Measurements from ENCODE around the gene CYP26C1.
"Not testable (repeated sequence)": the region's sequence is repeated elsewhere in the genome, so short reads cannot be mapped to it uniquely, and the experiment has no call there.

Gene CYP26C1

DNA sequence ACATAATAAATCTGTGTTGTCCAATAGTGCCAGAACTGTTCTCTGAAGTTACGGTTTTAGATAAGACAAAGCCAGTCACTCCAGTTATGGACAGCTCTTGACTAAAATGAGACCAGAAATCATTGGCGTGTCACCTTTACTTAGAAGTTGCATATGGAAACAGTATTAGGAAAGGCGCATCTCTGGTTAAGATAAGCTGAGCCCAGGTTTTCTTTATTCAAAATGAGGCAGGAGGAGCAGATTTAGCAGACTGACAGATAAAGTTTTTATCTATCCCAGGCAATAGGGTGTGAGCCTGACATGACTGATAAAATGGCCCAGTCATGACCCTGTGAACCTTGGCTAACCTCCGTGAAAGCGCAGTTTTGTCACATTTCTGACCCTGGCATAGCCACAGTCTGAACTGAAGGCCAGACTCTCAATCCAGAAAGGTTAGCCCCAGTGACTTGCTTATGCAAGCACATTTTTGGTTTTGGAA, 17.3 kb downstream of the CYP26C1 start:
- no peak for DNase-seq (ENCODE audit: low read depth)

GRCh38 chr10:93079663-93080349, 19.2 kb downstream of the CYP26C1 start:
- DNase-seq (ENCODE audit: low read depth), result no peak

DNA sequence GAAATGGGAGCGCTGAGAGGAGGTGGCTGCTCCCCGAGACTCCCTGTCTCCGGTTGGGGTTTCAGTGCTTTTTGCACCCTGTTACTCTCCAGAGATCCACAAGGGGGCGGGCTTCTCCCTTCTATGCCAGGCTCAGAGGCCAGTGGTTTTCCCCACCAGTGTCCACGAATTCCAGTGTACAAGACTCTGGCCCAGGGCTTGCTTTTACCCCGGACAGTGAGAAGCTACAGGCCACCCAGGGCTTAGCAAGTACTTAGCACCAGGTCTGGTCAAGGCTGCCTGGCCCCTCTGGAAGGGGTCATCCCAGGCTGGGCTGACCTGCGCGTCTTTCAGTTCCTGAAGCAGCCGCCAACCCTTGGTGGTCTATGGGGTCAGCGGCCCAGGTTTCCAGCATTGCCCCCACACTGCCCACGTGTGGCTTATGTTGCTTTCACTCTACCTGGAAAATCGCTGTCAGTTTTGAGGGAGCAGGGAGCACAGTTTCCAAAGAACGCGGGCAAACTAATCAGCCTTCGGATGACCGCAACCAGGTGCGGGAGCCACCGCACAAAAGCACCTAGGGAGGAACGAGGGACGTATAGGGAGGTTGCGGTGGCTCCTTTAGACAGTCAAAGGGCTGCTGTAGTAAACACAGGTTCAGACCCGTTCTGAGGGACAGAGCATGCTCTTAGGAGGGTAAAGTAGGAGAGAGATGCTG, 19.9 kb downstream of the CYP26C1 start:
- DNase-seq (ENCODE audit: low read depth), result peak; percentile 23

- DNase-seq (ENCODE audit: low read depth), result no peak
Observed at GRCh38 chr10:93081318-93081717, 20.7 kb downstream of the CYP26C1 start.

DNA sequence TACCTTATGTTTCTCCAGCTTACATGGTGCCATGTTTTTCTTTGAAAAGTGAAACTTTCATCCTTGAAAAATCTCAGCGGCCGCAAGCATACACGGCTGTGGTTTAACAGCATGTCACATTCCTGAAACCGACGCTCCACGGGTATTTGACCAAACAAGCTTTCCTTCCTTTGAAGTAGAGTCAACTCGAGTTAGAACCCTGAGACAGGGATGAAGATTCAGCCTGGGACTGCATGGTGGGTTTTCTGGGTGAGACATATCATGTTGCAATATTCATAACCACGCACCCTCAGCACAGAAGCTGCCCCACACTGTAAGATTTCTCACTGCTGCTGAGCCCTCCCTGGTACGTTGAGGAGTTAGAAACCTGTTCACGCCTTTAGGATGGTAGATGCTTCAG, 21.2 kb downstream of the CYP26C1 start:
- DNase-seq (ENCODE audit: low read depth), result peak; percentile 8

DNA sequence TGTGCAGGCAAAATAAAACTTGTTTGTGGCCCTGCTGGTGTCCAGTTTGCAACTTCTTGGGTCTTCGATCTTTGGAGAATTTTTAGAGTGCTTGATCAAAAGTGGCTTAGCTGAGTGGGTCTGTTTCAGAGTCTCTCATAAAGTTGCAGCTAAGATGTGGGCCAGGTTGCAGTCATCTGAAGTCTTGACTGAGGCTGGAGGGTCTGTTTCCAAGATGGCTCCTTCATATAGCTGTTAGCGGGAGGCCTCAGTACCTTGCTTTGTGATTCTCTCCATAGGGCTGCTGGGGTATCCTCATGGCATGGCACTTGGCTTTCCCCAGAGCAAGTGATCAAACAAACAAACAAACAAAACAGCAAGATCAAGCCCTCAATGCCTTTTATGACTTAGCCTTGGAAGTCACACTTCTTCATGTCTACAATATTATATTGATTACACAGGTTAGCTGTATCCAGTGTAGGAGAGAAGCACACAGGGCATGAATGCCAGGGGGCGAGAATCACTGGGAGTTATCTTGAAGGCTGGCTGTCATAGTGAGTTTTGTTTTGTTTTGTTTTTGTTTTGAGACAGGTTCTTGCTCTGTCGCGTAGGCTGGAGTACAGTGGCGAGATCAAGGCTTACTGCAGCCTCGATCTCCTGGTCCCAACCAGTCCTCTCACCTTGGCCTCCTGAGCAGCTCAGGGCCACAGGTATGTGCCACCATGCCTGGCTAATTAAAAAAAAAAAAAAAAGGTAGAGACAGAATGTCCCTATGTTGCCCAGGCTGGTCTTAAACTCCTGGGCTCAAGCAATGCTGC, 23.3 kb downstream of the CYP26C1 start:
- DNase-seq (ENCODE audit: low read depth), result no peak

DNA sequence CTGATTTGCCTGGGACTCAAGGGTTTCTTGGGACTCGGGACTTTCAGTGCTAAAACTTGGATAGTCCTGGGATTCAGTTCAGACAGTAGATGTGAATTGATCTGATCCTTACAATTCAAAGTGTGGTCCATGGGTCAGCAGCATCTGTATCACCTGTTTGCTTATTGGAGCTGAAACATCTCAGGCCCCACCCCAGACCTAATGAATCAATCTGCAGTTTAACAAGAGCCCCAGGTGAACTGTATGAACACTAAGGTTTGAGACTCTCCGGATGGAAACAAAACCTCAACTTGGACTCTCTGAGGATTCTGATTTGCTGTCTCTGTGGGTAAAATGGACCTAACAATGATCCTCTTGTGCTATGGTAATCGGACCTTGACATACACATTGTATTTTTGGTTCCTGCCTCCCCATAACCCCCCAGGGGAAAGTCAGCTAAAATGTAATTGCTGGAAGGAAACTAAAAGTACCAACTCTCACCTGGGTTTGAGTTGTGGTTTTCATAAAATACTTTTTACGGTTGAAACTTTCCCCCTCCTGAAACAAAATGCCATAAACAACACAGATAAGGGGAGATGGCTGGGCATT, 24.8 kb downstream of the CYP26C1 start:
- DNase-seq (ENCODE audit: low read depth), result no peak

DNA sequence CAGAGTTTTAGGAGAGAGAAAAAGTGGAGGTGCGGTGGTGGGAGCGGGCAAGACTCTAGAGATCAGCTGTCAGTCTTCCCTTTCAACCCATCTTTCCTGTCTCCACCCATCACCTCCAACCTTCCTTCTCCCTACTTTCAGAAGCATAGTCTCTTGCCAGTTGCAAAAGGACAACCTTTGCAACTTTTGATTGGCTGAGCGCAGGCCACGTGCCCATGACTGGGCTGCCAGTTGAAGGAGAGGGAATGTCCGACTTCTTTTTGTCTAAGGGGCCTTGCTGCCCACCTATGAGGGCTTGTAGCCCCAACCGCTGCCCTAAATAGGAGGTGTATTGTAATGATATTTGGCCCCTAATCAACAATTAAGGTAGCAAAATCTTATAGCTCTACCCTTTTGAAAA, 25.7 kb downstream of the CYP26C1 start:
- DNase-seq (ENCODE audit: low read depth), result no peak

GRCh38 chr10:93087846-93088245, 27.2 kb downstream of the CYP26C1 start:
- DNase-seq (ENCODE audit: low read depth), result no peak

DNA sequence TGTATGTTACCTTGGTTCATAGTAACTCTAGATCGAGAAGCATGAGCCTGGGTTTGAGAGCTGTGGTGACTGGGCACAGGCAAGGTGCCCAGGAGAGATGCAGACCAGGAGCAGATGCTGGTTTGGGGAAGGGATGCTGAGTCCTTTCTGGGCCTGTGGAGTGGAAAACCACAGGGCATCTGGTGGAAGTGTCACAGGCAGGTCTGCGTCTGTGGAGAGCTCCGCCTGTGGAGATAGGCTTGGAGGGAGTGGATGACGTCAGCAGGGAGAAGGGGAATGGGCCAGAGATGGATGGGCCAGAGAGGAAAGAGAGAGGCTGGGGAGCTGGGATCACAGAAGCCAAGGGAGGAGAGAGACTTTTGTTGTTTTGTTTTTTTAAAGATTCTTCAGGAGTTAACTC, 27.9 kb downstream of the CYP26C1 start:
- DNase-seq (ENCODE audit: low read depth), result no peak

GRCh38 chr10:93090619-93091018, 30.0 kb downstream of the CYP26C1 start:
- DNase-seq (ENCODE audit: low read depth), result no peak

GRCh38 chr10:93091960-93092359, 31.4 kb downstream of the CYP26C1 start:
- no peak for DNase-seq (ENCODE audit: low read depth)

DNA sequence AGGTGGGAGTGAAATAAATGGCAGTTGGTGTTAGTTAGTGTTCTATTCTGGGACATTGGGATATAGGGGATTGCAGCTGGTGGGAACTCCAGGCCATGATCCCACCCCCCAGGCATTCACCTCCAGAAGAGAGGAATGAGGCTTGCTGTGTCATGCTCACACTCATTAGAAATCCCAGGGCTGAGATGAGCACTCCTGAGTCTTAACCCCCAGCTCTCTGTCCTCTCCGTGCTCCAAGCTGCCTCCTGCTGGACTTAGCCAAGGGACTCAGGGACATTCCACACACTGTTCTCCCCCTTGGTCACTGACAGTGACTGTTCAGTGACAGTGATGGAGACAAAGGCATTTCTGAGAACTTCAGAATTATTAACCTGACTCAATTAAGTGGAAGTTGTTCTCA, 34.6 kb downstream of the CYP26C1 start:
- no peak for DNase-seq (ENCODE audit: low read depth)

- DNase-seq (ENCODE audit: low read depth), result no peak
Observed at GRCh38 chr10:93096901-93097300, 36.3 kb downstream of the CYP26C1 start.

- DNase-seq (ENCODE audit: low read depth), result no peak
Observed at GRCh38 chr10:93097386-93097785, 36.8 kb downstream of the CYP26C1 start.

DNA sequence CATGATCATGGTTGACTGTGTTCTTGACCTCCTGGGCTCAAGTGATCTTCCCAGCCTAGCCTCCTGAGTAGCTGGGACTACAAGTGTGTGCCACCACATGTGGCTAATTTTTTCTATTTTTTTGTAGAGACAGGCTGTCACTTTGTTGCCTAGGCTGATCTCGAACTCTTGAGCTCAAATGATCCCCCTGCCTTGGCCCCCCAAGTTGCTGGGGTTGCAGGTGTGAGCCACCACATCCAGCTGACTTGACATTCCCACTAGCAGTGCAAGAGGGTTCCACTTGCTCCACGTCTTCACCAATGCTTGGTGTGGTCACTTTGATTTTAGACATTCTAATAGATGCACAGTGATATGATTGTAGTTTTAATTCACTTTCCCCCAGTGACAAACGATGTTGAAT, 38.2 kb downstream of the CYP26C1 start:
- no peak for DNase-seq (ENCODE audit: low read depth)

- DNase-seq (ENCODE audit: low read depth), result no peak
Observed at GRCh38 chr10:93099670-93100069, 39.1 kb downstream of the CYP26C1 start.

DNA sequence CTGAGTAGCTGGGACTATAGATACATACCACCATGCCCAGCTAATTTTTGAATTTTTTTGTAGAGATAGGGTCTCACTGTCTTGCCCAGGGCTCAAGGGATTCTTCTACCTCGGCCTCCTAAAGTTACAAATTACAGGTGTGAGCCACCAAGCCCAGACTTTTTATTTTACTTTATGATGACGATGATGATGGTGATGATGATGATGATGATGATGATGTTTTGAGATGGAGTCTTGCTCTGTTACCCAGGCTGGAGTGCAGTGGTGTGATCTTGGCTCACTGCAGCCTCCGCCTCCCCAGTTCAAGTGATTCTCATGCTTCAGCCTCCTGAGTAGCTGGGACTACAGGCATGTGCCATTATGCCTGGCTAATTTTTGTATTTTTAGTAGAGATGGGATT, 40.5 kb downstream of the CYP26C1 start:
- DNase-seq (ENCODE audit: low read depth), result not testable (repeated sequence)

DNA sequence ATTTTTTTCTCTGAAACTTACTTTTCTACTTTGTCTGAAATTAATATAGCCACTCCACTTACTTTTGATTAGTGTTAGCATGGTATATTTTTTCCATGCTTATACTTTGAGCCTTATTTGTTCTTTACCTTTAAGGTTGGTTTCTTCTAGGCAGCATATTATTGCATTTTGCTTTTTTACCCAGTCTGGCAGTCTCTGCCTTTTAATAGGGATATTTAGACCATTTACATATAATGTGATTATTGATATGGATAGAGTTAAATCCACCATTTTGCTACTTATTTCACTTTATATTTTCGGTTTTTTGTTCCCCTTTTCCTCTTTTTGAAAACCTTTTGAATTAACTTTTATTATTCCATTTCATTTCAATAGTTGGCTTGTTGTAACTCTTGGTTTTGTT, 43.4 kb downstream of the CYP26C1 start:
- DNase-seq (ENCODE audit: low read depth), result no peak

DNA sequence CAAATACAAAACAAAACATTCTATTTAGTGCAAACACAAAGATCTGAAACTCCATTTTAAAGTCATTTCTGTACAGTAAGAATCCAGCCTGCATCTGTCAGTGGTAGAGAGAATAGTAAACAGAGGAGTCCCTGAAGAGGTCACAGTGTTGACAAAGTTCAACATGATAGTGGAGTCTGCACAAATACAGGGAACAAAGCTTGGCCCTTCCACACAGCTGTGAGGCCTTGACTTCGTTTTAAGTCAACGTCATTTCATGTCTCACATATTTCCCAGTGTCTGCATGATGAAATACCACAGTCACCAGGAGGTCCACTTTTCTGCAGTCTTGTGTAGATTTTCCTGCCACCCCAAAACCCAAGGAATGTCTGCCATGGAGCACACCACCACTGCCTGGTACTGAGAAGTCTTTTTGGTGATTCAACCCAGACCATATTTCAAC, 46.1 kb downstream of the CYP26C1 start:
- DNase-seq (ENCODE audit: low read depth), result no peak

GRCh38 chr10:93110472-93111146, 50.0 kb downstream of the CYP26C1 start:
- no peak for DNase-seq (ENCODE audit: low read depth)

GRCh38 chr10:93113042-93113441, 52.4 kb downstream of the CYP26C1 start:
- DNase-seq (ENCODE audit: low read depth), result no peak
